Suprapubic skin (tissue), 3 donors: ENCODE data around the gene WDR6.

Source experiments
- POLR2A ChIP-seq, 2 donors: fragments of 450-650 bp; IDR thresholded peaks; one replicate each; pipeline ENCODE4 v1.6.1; 2017; ENCODE audit warnings: antibody characterized with exemption in 2 of 2, mild to moderate bottlenecking in 2 of 2, moderate library complexity in 2 of 2
- TF ChIP-seq, protein P1 (sequence below), 2 donors: fragments of 200-600 bp in 1 of 2; fragments of 450-650 bp in 1 of 2; sonication (generic) in 1 of 2; IDR thresholded peaks; one replicate each; pipeline ENCODE4 v1.5.1; 2016 to 2019; ENCODE audit warnings: antibody characterized with exemption in 2 of 2, mild to moderate bottlenecking in 1 of 2, moderate library complexity in 1 of 2

DNA sequence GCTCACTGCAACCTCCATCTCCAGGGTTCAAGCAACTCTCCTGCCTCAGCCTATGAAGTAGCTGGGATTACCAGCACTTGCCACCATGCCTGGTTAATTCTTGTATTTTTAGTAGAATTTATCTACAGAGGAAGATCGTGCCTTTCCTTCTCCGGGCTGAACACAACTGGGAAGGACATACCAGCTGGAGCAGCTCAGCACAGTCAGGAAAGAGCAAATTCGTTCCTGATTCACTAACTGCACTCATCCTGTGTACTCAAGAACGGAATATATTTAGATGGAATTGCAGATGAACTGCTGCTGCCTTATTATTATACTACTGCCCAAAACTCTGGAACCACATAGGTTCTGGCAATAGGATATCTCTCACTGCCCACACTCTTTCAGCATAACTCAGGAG, 44.3 kb upstream of the WDR6 start:
- TF ChIP-seq POLR2A (IDR thresholded peaks at IDR 0.05), result no peak
- TF ChIP-seq, protein P1, sequence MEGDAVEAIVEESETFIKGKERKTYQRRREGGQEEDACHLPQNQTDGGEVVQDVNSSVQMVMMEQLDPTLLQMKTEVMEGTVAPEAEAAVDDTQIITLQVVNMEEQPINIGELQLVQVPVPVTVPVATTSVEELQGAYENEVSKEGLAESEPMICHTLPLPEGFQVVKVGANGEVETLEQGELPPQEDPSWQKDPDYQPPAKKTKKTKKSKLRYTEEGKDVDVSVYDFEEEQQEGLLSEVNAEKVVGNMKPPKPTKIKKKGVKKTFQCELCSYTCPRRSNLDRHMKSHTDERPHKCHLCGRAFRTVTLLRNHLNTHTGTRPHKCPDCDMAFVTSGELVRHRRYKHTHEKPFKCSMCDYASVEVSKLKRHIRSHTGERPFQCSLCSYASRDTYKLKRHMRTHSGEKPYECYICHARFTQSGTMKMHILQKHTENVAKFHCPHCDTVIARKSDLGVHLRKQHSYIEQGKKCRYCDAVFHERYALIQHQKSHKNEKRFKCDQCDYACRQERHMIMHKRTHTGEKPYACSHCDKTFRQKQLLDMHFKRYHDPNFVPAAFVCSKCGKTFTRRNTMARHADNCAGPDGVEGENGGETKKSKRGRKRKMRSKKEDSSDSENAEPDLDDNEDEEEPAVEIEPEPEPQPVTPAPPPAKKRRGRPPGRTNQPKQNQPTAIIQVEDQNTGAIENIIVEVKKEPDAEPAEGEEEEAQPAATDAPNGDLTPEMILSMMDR (IDR thresholded peaks at IDR 0.05), result no peak
